Stimulated activated CD8-positive, alpha-beta memory T cell treated with anti-CD3 and anti-CD28 coated beads, Interleukin-12 subunit alpha, Interleukin-12 subunit beta, amount 100 ng/mL, for 1 hour (primary cell): ENCODE data around the gene DDI2.

Source experiments
- DNase-seq: peaks from one replicate; pipeline ENCODE4 v3.0.0-alpha.2; 2020; ENCODE audit warnings: low read depth

Gene DDI2

DNA sequence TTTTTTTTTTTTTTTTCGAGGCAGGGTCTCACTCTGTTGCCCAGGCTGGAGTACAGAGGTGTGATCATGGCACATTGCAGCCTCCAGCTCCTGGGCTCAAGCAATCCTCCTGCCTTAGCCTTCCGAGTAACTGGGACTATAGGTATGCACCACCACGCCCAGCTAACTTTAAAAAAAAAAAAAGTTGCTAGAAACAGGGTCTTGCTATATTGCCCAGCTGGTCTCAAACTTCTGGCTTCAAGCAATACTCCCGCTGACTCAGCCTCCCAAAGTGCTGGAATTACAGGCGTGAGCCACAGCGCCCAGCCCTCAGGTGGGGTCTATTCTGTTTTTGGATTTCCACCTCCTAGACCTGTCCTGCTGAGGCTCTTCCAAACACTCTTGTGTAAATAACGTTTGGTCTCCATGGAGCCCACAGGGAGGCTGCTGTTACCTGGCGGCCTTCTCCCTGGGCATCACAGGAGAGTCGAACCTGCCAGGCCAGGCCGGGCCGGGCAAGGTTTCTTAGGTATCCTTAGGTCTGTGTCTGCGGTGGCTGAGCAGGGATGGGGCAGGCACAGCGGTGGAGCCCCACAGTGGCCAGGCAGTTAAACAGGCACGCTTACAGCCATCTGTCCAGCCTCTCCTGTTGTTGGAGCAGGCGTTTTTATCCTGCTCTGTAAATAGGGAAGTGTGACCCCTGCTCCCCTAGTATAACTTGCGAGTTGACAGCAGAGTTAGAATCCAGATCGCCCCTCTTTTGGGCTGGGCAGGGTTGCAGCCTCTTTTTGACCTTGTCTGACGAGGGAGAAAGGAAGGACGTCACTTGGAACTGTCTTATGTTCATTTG is 85.7 kb downstream of the DDI2 start:
- DNase-seq: no peak

DNA sequence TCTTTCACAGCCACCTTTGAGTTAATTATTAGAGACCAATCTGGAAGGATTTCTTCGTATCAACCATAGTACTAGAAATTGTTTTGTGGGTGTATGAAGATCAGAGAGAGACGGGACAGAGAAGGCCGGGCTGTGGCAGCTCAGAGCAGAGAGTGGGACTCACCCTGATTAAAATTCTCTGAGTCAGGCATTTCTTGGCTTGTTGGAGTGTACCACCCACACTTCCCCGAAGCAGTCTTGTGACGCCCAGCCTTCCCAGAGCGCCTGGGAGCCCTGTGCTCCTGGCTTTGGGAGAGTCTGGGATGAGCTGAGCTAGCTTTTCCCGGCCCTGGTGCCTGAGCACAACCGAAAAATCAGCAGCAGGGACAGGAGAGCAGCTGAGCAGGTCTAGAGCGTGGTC is 86.3 kb downstream of the DDI2 start:
- no peak for DNase-seq

DNA sequence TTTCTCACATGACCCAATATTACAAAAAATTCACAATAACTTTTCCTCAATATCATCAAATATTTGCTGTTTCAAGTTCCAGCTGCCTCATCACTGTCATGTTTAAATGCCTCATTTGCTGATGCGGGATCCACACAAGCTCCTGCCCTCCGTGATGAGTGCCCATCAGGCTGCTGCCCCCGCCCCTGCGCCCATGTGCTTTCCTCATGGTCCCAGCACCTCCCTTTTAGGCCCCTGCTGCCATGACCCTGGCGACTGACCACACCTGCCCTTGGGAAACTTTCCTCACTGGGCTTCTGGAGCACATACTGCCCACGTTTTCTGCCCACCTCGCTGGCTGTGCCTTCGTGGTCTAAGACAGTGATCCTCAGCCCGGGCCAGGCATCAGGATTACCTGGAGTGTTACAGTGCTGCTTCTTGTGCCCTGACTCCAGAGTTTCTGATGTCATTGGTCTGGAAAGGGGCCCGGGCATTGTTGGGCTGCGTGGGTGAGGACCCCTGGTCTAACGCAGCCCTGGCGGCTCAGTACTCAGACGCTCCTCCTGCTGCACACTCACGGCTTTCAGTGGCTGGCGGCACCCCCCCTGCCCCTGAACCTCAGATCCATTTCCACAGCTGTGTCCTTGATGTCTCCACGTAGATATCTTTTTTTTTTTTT is 87.4 kb downstream of the DDI2 start:
- DNase-seq: no peak

DNA sequence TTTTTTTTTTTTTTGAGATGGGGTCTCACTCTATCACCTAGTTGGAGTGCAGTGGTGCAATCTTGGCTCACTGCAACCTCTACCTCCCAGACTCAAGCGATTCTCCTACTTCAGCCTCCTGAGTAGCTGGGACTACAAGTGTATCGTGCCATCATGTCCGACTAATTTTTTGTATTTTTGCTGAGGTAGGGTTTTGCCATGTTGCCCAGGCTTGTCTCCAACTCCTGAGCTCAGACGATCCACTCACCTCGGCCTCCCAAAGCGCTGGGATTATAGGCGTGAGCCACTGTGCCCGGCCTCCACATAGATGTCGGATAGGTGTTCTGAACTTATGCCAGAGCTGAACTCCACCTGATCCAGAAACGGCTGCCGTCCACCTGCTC is 87.9 kb downstream of the DDI2 start:
- no peak for DNase-seq

DNA sequence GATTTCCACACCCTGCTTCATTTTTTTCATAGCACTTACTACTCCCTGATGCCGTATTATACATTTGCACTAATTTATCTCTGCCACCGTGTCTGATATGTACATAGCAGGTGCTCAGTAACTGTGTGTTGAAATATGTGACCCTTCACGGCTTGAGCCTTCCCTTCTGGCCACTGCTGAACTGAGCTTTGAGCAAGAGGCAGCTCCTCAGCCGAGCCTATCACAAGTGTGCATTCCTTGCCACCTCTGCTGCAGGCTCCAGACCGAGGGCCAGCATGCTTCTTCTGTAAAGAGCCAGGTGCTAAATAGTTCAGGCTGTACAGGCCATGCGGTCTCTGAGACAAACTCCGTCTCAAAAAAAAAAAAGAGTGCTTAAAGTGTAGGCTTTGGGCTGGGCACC is 89.5 kb downstream of the DDI2 start:
- DNase-seq: no peak

DNA sequence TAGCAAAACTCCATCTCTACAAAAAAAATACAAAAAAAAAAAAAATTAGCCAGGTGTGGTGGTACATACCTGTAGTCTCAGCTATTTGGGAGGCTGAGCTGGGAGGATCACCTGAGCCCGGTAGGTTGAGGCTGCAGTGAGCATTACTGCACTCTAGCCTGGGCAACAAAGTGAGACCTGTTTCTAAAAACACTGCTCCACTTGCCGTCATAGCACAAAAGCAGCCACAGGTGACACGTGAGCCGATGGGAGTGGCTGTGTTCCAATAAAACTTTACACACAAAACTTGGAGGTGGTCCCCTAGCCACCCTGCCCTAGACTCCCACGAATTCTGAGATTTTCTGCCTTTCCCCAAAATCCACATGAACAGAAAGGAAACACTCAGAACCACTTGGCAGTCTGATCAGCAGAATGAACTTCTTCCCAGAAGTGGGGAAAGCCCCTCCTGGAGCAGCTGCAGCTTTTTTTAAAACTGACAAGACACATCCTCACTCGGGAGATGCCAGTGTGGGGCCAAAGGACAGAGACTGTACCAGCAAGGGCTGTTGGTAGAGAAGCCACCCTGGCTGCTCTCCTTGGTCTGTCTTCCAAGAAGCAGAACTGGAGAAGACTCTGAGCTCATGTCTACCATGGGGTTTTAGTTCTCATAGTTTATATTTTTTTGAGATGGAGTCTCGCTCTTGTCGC is 90.1 kb downstream of the DDI2 start:
- DNase-seq: no peak

DNA sequence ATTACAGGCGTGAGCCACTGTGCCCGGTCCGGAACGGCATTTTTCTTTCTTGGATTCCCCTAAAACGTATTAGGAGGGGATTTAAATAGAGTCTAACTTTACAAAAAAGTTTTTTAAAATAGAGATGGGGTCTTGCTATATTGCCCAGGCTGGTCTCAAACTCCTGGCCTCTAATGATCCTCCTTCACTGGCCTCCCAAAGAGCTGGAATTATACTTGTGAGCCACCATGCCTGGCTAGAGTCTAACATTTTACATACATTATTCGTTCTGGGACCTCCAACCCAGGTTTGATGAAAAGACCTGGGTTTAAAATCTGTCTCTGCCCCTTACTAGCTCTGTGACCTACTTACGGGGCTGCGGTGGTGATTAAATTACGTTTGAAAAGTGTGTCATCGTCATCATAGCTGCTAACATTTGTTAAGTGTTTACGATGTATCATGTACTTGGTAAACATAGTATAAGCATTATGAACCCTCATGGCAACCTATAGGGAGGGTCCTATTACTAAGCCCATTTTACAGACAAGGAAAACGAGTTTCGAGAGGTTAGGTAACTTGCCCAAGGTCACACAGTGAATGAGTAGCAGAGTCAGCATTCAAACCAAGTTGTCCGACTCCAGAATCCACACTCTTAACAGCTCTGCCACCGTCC is 91.4 kb downstream of the DDI2 start:
- no peak for DNase-seq

DNA sequence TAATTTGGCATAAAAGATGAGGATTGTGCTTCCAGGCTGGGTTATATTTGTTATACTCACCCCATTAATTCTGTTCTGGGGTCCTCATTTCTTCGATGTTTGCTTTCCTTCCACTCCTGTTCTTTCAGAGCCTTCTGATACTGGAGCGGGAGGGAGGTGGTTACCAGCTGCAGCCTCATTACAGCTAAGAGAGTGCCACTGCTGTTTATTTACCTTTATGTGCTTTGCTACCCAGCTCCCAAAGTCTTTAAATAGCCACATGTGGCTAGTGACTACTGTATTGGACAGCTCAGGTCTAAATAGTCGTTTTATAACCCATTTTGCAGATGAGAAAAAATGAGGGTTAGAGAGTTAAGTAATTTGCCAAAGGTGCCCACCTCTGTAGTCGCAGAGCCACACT is 92.0 kb downstream of the DDI2 start:
- DNase-seq: no peak

DNA sequence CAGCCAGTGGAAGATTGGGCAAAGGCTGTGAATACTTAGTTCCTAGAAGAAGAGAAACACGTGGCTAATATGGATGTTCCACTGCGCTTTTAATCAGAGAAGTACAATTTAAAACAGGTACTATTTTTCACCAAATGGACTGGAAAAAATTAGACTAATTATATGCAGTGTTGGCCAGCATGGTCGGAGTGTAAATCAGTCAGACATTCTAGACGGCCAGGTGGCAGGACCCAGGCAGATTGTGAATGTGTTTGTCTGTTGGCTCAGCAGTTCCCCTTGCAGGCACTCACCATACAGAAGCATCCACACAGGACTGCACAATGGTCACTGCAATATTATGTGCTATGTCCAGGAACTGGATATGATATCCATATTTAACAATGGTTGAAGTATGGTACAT is 94.9 kb downstream of the DDI2 start:
- no peak for DNase-seq

DNA sequence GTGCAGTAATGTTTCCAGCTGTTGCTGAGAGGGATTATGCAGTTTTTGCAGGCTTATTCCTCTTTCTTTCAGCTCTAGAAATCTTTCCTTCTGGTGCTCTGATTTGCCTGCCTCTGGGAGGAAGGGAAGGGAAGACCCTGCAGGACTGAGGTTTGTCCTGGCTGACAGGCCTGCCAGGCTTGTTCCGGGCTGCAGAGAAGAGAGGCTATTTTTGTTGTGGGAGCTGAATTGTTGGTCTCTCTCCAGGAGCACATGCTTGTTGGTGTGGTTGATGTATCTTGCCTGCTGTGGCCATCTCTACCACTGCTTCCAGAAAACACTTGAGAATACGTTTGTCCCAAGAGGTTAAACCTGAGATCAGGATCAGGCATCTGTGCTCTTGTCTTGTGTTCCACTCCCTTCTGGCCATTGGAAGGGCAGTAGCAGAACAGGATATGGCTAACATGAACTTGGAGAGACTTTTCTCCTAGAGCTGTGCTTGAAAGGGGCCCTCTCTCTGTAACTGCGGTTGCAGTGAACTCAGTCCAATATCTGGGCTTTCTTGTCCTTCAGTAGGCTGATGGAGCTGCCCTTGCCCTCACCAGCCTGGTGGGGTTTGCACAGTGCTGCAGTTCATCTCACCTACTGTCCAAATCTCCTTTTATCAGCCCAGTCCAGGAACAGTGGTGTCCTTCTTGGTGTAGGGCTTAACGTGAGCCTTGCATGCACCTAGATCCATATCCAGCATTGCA is 97.3 kb downstream of the DDI2 start:
- DNase-seq: no peak

DNA sequence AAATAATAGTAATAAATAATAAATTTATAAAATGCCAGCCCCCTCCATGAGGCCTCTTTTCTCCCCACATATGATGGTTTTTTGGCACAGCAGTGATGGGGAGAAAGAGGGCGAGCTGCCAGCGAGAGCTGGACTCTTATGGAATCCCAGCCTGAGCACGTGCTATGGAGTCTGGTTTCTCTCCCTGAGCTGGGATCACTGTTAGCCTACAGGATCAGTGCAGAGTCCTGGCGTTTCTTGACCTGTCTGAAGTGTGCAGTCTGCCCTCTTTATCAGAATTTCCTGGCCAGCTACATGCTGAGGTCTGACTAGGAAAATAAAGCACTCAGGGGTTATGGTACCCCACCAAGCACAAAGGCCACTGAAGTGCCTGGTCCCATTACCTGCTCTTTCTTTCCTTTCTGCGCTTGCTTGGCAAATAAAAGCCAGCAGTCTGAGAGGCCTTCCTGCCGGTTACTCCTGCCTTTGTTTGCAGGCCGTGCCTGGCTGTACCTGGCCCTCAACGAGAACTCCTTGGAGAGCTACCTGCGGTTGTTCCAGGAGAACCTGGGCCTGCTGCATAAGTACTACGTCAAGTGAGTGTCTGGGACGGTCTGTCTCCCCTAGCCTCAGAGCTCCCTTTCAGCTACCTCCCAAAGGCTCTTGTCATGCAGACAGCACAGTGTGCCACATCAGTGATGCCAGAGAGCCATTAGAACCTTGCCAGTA is 100.3 kb downstream of the DDI2 start:
- no peak for DNase-seq

DNA sequence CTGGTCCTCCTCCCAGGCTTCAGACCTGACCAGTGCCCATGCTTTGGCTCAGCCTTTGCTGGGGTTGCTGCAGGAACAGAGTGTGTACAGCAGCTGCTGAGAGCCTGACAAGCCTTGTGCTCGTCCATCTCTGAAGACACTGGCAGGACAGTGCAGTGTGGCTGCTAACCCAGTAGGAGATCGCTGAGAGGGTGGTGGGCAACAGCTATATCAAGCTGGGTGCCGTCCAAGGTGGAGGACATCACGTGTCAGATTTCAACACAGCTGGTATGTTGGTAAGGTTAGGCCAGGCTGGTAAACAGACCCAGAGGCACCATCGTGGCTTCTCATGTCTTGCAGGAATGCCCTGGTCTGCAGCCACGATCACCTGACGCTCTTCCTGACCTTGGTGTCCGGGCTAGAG is 100.9 kb downstream of the DDI2 start:
- no peak for DNase-seq
